GM10248 (cell line): Measurements from ENCODE around the gene GABRP.
"Not testable (repeated sequence)": the region's sequence is repeated elsewhere in the genome, so short reads cannot be mapped to it uniquely, and the experiment has no call there.

Experiments used
- CTCF ChIA-PET: fragments of 300-600 bp; sonication (Branson Sonifier 250); formaldehyde crosslinking; extraction: SDS; loops from one replicate; lab custom pipeline; 2021; ENCODE audit warnings: antibody characterized with exemption; lab: Yijun Ruan, JAX
- POLR2A ChIA-PET: fragments of 350-650 bp; sonication (Branson Sonifier 250); formaldehyde crosslinking; extraction: SDS; loops from one replicate; lab custom pipeline; 2020; ENCODE audit warnings: antibody characterized with exemption; lab: Yijun Ruan, JAX
- DNase-seq: peaks from one replicate; pipeline ENCODE4 v3.0.0; 2012; ENCODE audit errors: extremely low spot score
- TF ChIP-seq, protein P1 (sequence below): IDR thresholded peaks from 2 replicates; pipeline ENCODE4 v1.5.1; 2012; ENCODE audit warnings: mild to moderate bottlenecking, low read depth; ENCODE audit errors: extremely low read depth, missing control alignments, control extremely low read depth

GABRP gene

DNA sequence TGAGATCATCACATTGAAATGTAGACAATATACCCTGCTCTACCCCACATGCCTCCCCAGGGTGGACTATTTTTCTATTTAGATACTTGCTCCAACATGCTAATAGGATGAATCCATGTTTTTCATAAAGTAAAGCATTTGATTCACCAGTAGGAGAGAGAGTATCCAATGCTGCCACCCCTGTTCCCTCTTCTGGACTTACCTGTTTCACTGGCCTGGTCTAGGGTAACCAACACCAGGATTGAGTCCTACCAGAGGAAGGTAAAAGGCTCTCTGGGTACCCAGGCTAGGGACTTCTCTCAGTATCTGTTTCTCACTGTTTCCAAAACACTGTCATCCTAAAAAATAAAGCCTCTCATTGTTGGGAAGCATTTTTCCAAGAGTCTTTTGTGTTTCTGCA lies 30.2 kb upstream of the GABRP start:
- DNase-seq, result no peak
- CTCF ChIA-PET, result no interaction called here
- POLR2A ChIA-PET, result no interaction called here
- TF ChIP-seq, protein P1, sequence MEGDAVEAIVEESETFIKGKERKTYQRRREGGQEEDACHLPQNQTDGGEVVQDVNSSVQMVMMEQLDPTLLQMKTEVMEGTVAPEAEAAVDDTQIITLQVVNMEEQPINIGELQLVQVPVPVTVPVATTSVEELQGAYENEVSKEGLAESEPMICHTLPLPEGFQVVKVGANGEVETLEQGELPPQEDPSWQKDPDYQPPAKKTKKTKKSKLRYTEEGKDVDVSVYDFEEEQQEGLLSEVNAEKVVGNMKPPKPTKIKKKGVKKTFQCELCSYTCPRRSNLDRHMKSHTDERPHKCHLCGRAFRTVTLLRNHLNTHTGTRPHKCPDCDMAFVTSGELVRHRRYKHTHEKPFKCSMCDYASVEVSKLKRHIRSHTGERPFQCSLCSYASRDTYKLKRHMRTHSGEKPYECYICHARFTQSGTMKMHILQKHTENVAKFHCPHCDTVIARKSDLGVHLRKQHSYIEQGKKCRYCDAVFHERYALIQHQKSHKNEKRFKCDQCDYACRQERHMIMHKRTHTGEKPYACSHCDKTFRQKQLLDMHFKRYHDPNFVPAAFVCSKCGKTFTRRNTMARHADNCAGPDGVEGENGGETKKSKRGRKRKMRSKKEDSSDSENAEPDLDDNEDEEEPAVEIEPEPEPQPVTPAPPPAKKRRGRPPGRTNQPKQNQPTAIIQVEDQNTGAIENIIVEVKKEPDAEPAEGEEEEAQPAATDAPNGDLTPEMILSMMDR, result no peak

DNA sequence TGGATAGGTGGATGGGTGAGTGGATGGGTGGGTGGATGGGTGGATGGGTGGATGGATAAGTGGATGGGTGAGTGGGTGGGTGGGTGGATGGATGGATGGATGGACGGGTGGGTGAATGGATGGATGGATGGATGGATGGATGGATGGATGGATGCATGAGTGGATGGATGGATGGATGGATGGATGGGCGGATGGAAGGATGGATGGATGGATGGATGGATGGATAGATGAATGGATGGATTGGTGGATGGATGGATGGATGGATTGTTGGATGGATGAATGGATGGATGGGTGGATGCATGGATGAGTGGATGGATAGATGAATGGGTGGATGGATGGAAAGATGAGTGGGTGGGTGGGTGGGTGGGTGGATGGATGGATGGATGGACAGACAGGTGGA lies 29.0 kb upstream of the GABRP start:
- POLR2A ChIA-PET, DNase-seq, CTCF ChIA-PET: not testable (repeated sequence)

DNA sequence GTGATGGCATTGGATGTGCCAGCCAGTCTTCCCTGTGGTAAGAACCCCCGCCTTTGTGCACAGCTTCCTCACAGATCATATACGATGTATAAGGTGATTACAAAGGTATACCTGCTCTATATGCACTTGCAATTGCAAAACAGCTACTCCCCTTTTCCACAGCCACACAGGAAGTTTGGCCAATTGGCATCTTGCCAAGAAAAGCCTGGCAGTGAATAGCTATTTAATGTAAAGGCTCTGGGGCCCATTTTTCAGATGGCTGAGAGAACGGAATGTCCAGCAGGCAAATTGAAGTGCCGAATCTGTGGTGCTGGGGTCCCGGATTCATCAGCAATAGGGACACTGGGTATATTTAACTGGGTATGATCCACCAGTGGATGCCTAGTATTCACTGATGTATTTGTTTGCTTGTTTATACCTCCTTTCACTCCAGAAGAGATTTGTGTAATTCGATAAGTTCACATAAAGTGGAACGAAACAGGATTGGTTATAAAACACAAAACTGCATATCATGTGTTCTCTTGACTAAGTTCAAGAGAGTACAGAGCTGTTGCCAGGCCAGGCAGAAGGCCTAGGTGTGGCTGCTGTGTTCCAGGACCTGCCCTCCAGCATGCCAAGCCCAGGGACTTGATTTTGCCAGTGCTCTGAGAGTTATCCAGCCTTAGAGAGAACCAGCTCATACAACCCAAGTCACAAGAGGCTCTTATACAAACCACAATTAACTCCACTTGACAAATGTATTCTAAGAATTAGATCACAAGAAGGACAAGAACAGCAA lies 27.7 kb upstream of the GABRP start:
- POLR2A ChIA-PET, result no interaction called here
- CTCF ChIA-PET, result interaction anchor here (1.3 kb wide), 1 partner anchor 12 kb away, joined by 4 read pairs; no protein-coding TSS in a partner anchor
- DNase-seq, result no peak
- TF ChIP-seq, protein P1, result no peak

DNA sequence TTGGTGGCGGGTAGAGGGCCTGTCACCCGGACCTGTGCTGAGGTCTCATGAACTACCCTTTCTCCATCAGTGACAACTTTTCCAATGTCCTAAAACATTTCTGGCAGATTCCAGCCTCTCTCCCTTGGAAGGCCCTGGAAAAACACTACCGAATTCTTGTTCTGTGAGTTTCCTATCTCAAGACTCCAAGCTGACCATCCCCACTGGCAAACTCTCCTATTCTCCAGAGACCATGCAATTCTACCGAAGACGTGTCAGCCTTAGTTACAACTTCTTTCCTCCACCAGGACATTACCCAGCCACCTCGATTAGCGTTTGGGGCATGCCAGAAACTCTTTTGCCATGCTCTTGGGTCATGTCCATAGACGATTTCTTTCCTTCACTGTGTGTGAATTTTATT lies 26.8 kb upstream of the GABRP start:
- no peak for DNase-seq
- ChIA-PET CTCF (interaction anchor here (1.3 kb wide), 1 partner anchor 12 kb away, joined by 4 read pairs; no protein-coding TSS in a partner anchor), POLR2A (no interaction called here)
- TF ChIP-seq, protein P1, result no peak

DNA sequence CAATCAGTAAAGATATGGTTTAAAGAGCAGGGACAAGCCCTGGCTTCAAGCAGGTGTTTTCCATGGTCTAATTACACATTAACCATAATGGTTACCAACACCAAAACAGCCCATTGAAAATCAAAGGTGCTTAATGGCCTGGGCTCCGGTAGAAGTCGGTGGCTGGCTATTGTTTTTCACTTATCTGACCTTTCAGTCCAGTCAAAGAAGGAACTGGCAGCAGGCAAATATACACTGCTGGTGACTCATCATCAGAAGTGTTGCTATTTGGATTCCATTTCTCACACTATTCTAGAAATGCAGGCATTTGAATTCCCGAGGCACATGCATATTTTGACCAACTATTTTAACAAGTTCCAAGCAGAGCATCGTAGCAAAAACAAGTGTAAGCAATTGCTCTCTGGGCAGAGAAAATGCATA lies 26.3 kb upstream of the GABRP start:
- peak; percentile 42 for DNase-seq
- TF ChIP-seq, protein P1, result no peak
- ChIA-PET POLR2A (no interaction called here), CTCF (no interaction called here)

DNA sequence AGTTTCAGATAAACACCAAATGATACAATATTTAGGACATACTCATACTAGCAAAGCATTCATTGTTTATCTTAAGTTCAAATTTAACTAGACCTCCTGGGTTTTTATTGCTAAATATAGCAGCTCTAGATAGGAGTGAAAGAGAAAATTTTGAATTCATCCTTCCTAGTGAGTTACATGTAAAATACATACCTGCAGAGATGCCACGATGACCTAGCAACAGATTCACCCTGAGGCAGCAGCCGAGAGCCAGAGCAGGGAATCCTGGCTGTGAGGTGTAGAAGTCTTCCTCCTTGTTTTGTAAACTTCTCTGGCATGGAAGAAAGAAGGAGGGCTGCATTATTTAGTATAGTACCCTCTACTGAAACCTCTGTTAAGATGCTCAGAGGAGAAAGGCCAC lies 25.9 kb upstream of the GABRP start:
- CTCF ChIA-PET, result no interaction called here
- no peak for DNase-seq
- TF ChIP-seq, protein P1, result no peak
- POLR2A ChIA-PET, result no interaction called here

DNA sequence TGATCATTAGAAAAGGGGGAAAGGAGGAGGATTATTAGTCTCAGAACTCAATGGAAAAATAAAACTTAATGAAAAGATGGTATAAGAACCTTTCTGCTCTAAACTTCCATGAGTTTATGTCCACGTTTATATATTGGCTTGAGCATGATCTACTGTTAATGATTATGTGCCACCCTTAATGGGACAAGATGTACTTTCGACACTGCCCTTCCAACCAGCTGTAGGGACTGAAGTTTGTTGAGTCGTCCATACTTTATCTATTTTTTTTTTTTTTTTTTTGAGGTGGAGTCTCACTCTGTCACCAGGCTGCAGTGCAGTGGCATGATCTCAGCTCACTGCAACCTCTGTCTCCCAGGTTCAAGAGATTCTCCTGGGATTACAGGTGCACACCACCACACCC lies 25.0 kb upstream of the GABRP start:
- ChIA-PET CTCF (no interaction called here), POLR2A (no interaction called here)
- DNase-seq, result no peak
- TF ChIP-seq, protein P1, result no peak
